Nasal cavity respiratory epithelium epithelial cell of viscerocranial mucosa (primary cell): Measurements from ENCODE around the gene TP53TG3C. TPM values are rescaled to one million over a fixed set of nuclear protein-coding genes. Genes with fewer than 3 reads are reported as not detected.

Experiments used
- total RNA-seq: library from RNA; depleted of rRNA; stranded (reverse); fragments of >200 nt; gene quantifications from 2 replicates; pipeline ENCODE4 v1.2.3, GENCODE V29; 2014

Gene TP53TG3C
- not detected in 2 replicates for total RNA-seq

GRCh38 chr16:33193926-33194325 lies at the start of gene TP53TG3C:
TSS of gene TP53TG3C (plus strand) at chr16:33194226. CDS start at chr16:33194294, 68 bp downstream.

Other genes with a start within 250 kb of the TP53TG3C start
- gene TP53TG3E, start 110.1 kb downstream of the TP53TG3C start, total RNA-seq: not detected in 2 replicates
- gene TP53TG3B, start 166.6 kb downstream of the TP53TG3C start, total RNA-seq: not detected in 2 replicates